IMR-90 (cell line): Measurements from ENCODE around the gene IL1B. TPM values are rescaled to one million over a fixed set of nuclear protein-coding genes. Genes with fewer than 3 reads are reported as not detected.
A peak's percentile ranks its signal among the peaks of the same experiment; 100 is the strongest.

Source experiments
- ATAC-seq: fragments of 200-7000 bp; cut with Tn5 transposase; 2 replicates; pipeline ENCODE4 v1.9.1; 2020; ENCODE audit warnings: low read depth, mild to moderate bottlenecking, moderate library complexity
- BruUV-seq: library from RNA; stranded (reverse); fragments of 400-500 nt; replicated peaks from 2 replicates; lab custom pipeline; 2021; lab: Mats Ljungman, UMichigan
- CTCF ChIA-PET: fragments of 300-600 bp; formaldehyde crosslinking; extraction: SDS; loops from one replicate; lab custom pipeline; 2021; ENCODE audit warnings: antibody characterized with exemption; lab: Yijun Ruan, JAX
- POLR2A ChIA-PET: fragments of 300-600 bp; sonication (Branson Sonifier 250); formaldehyde crosslinking; loops from one replicate; lab custom pipeline; 2022; ENCODE audit warnings: antibody characterized with exemption; ENCODE audit not compliant: unreplicated experiment; lab: Charles Lee
- DNase-seq: peaks from one replicate; pipeline ENCODE4 v3.0.0; 2013
- H2AFZ ChIP-seq: replicated peaks from 2 replicates; pipeline ENCODE3; 2013; ENCODE audit warnings: low read length, mild to moderate bottlenecking; ENCODE audit not compliant: poor library complexity
- H2AK5ac ChIP-seq: 2 replicates; pipeline ENCODE4 v1.6.1; 2013; ENCODE audit warnings: low read depth, low read length, inconsistent platforms
- H2AK9ac ChIP-seq: replicated peaks from 2 replicates; pipeline ENCODE3; 2013; ENCODE audit warnings: mild to moderate bottlenecking, low read depth, low read length, moderate library complexity; ENCODE audit not compliant: poor library complexity
- H2BK120ac ChIP-seq: 2 replicates; pipeline ENCODE4 v1.6.1; 2013; ENCODE audit warnings: low read depth, low read length, inconsistent platforms
- H2BK15ac ChIP-seq: 3 replicates; pipeline ENCODE4 v1.6.1; 2013; ENCODE audit warnings: low read depth, low read length, inconsistent platforms
- H2BK20ac ChIP-seq: 2 replicates; pipeline ENCODE4 v1.6.1; 2013; ENCODE audit warnings: low read depth, mild to moderate bottlenecking, inconsistent platforms, low read length, moderate library complexity
- H2BK5ac ChIP-seq: 2 replicates; pipeline ENCODE4 v1.6.1; 2013; ENCODE audit warnings: mild to moderate bottlenecking, low read depth, low read length, inconsistent platforms; ENCODE audit not compliant: poor library complexity, severe bottlenecking
- H3K14ac ChIP-seq: replicated peaks from 2 replicates; pipeline ENCODE4 v1.6.1; 2013; ENCODE audit warnings: low read depth, low read length, inconsistent platforms
- H3K18ac ChIP-seq: 2 replicates; pipeline ENCODE4 v1.6.1; 2013; ENCODE audit warnings: low read depth, low read length, control low read depth
- H3K23ac ChIP-seq: 2 replicates; pipeline ENCODE4 v1.6.1; 2013; ENCODE audit warnings: low read depth, low read length, inconsistent platforms
- H3K27ac ChIP-seq: 2 replicates; pipeline ENCODE4 v1.5.1; 2013; ENCODE audit warnings: mild to moderate bottlenecking, control low read depth, low read length; ENCODE audit not compliant: insufficient read depth
- H3K27me3 ChIP-seq: 2 replicates; pipeline ENCODE4 v1.6.1; 2013; ENCODE audit warnings: low read length; ENCODE audit not compliant: control insufficient read depth, insufficient read depth
- H3K36me3 ChIP-seq: 2 replicates; pipeline ENCODE4 v1.6.1; 2013; ENCODE audit warnings: low read length, mixed read lengths; ENCODE audit not compliant: control insufficient read depth, insufficient read depth
- H3K4ac ChIP-seq: 2 replicates; pipeline ENCODE4 v1.6.1; 2013; ENCODE audit warnings: low read depth, low read length, inconsistent platforms
- H3K4me1 ChIP-seq: 2 replicates; pipeline ENCODE4 v1.6.1; 2013; ENCODE audit warnings: low read length, mixed read lengths; ENCODE audit not compliant: control insufficient read depth, insufficient read depth
- H3K4me2 ChIP-seq: 2 replicates; pipeline ENCODE4 v1.6.1; 2013; ENCODE audit warnings: low read depth, mild to moderate bottlenecking, control low read depth, low read length, moderate library complexity
- H3K4me3 ChIP-seq: 2 replicates; pipeline ENCODE4 v1.5.1; 2013; ENCODE audit warnings: low read depth, mild to moderate bottlenecking, control low read depth, low read length, moderate library complexity; ENCODE audit not compliant: insufficient read depth
- H3K56ac ChIP-seq: 2 replicates; pipeline ENCODE4 v1.6.1; 2013; ENCODE audit warnings: low read length, inconsistent platforms; ENCODE audit not compliant: insufficient read depth; ENCODE audit errors: extremely low read depth
- H3K79me1 ChIP-seq, 2 experiments: 2 replicates each; pipeline ENCODE4 v1.6.1; 2013; ENCODE audit warnings: low read length in 2 of 2, inconsistent platforms in 1 of 2, low read depth in 1 of 2
- H3K9ac ChIP-seq: 2 replicates; pipeline ENCODE4 v1.6.1; 2013; ENCODE audit warnings: low read depth, low read length, control low read depth
- H3K9me1 ChIP-seq: 2 replicates; pipeline ENCODE4 v1.6.1; 2013; ENCODE audit warnings: low read length, inconsistent platforms; ENCODE audit not compliant: insufficient read depth
- H3K9me3 ChIP-seq: 2 replicates; pipeline ENCODE4 v1.6.1; 2013; ENCODE audit warnings: low read length; ENCODE audit not compliant: control insufficient read depth, insufficient read depth
- H4K20me1 ChIP-seq: 2 replicates; pipeline ENCODE4 v1.6.1; 2013; ENCODE audit warnings: low read length, inconsistent platforms; ENCODE audit not compliant: insufficient read depth
- H4K5ac ChIP-seq: 2 replicates; pipeline ENCODE4 v1.6.1; 2013; ENCODE audit warnings: mild to moderate bottlenecking, low read depth, low read length, control low read depth
- H4K8ac ChIP-seq, 2 experiments: 2 replicates each; pipeline ENCODE4 v1.6.1; 2013; ENCODE audit warnings: low read depth in 2 of 2, low read length in 2 of 2, control low read depth in 1 of 2, inconsistent platforms in 1 of 2
- H4K91ac ChIP-seq: 2 replicates; pipeline ENCODE4 v1.6.1; 2013; ENCODE audit warnings: low read depth, low read length, inconsistent platforms; ENCODE audit not compliant: insufficient read depth
- RAD21 ChIP-seq: IDR thresholded peaks from 2 replicates; pipeline ENCODE4 v1.6.1; 2012; ENCODE audit warnings: low read length, improper control_type of control experiment
- RFX5 ChIP-seq: IDR thresholded peaks from 2 replicates; pipeline ENCODE4 v1.8.0; 2012; ENCODE audit warnings: low read depth, mild to moderate bottlenecking, low read length, moderate library complexity
- SMC3 ChIP-seq: fragments of 150-350 bp; IDR thresholded peaks from 2 replicates; pipeline ENCODE4 v1.6.1; 2016; ENCODE audit warnings: low read depth, mild to moderate bottlenecking, antibody characterized with exemption, low read length, moderate library complexity
- WGBS, 2 experiments: methylation state at CpG; one replicate each; pipeline versions ENCODE4 v1.1.5 to v1.1.7; 2013; ENCODE audit warnings: missing lambda C conversion rate in 2 of 2; ENCODE audit not compliant: insufficient read length in 1 of 2; ENCODE audit errors: extremely low coverage in 2 of 2; 5-methylcytosine and 5-hydroxymethylcytosine counted together
- dilution Hi-C: fragments of 300-500 bp; cut with HindIII; formaldehyde crosslinking; loops from one replicate; pipeline ENCODE4 v1.14.3; 2018; ENCODE audit warnings: low sequenced_read_pairs; ENCODE audit not compliant: unreplicated experiment
- in situ Hi-C: fragments of 300-500 bp; cut with MboI; formaldehyde crosslinking; loops from 3 replicates; pipeline ENCODE4 v1.14.3; 2019; ENCODE audit warnings: low sequenced_read_pairs, inconsistent platforms, mixed read lengths
- intact Hi-C: fragments of 100-400 bp; cut with micrococcal nuclease; formaldehyde crosslinking; loops from 2 replicates; pipeline ENCODE4 v1.10.0; 2022
- polyA plus RNA-seq, 3 experiments: library from polyadenylated mRNA; depleted of rRNA; stranded (reverse); fragments of >200 nt; gene quantifications; 2 replicates each; pipeline ENCODE4 v1.2.3, GENCODE V29; 2012; ENCODE audit warnings: low replicate concordance in 1 of 3
- total RNA-seq: library from RNA; depleted of rRNA; stranded (reverse); fragments of >200 nt; gene quantifications from 2 replicates; pipeline ENCODE4 v1.2.3, GENCODE V29; 2012
- TF ChIP-seq, protein P1 (sequence below): conservative IDR thresholded peaks from 2 replicates; pipeline ENCODE4 v1.5.1; 2012; ENCODE audit warnings: mild to moderate bottlenecking, low read depth, low read length, improper control_type of control experiment

IL1B gene
- total and polyA plus RNA-seq, 2 of the 4 experiments (the other 2 are of a cell fraction) = 3.0 to 4.4 TPM

DNA sequence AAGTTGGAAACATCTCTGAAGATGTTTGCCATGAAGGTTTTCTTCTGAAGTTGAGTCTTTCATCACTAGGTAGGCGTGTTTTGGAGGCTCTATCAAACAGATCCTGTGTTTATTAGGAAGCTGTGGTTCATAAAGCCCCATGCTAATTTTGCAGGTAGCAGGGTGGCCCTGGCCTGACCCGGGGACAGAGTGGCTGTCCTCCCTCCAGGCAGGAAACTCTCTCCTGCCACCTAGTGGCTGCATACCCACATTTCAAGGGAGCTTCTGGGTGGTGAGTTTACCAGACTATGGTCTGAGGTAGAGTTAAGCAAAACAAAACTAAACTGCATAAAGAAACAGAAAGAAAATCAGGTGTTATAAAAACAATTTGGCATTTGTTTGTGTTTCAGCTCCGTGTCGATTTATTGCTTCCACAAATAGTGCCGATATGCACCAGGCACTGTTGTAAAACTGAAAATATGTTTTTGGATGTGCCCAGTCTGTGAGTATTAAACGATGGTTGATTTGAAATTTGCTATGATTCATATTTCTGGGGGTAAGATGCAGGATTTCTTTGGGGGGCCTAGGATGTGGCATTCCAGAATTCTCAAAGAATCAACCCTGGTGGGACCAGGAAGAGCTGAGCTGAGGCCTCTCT lies 48.4 kb upstream of the IL1B start:
- no peak overlapping the region for H3K9ac ChIP-seq
- H3K18ac ChIP-seq = peak overlapping the region; percentile 24; the same call in 1 of the 2 replicates
- H3K79me1 ChIP-seq = peaks cover 0 to 3% of the 10 kb centered on the region in 2 experiments; a peak in 2 of 4 replicates
- no peaks in the 10 kb centered on the region for H3K9me3 ChIP-seq
- intact Hi-C loops = loop anchor here (2.0 to 5.0 kb wide), 2 partner anchors 123 to 136 kb away; partner anchors contain the start of gene CKAP2L
- H2BK20ac ChIP-seq = peak overlapping the region; percentile 46; the same call in 1 of the 2 replicates
- dilution Hi-C loops = no loop called here
- H4K20me1 ChIP-seq = no peaks in the 10 kb centered on the region
- ATAC-seq (peak; percentile 28; the same call in 1 of the 2 replicates), DNase-seq (no peak)
- H3K27ac ChIP-seq = no peak overlapping the region
- H4K91ac ChIP-seq = no peak overlapping the region; the same call in 1 of the 2 replicates
- BruUV-seq = no TSS peak
- no peak overlapping the region for H2AK5ac ChIP-seq
- no peak overlapping the region for H3K4me2 ChIP-seq
- peak overlapping the region; percentile 25; the same call in 1 of the 2 replicates for H3K14ac ChIP-seq
- WGBS, 2 experiments = 60% methylated on average over 2 of the region's 6 CpGs; no CpG with 5 or more reads in 1 of the 2 experiments
- H4K5ac ChIP-seq = peak overlapping the region; percentile 5; the same call in 1 of the 2 replicates
- H2BK5ac ChIP-seq = no peak overlapping the region
- H4K8ac ChIP-seq = peak overlapping the region in 1 of 2 experiments; percentile 1; a peak in 1 of 4 replicates
- no peaks in the 10 kb centered on the region for H3K27me3 ChIP-seq
- H3K4ac ChIP-seq = peak overlapping the region; percentile 10; the same call in 1 of the 2 replicates
- no peak overlapping the region for H3K56ac ChIP-seq
- peak overlapping the region; percentile 24 for H2AFZ ChIP-seq
- ChIA-PET CTCF (interaction anchor here (0.6 to 2.7 kb wide), 10 partner anchors 9 to 248 kb away, joined by 3 to 12 read pairs (median 4); no protein-coding TSS in a partner anchor), POLR2A (no interaction called here)
- H2BK120ac ChIP-seq = peak overlapping the region; percentile 57; the same call in 1 of the 2 replicates
- no peak overlapping the region for H3K4me3 ChIP-seq
- in situ Hi-C loops = no loop called here
- no peaks in the 10 kb centered on the region for H3K36me3 ChIP-seq
- no peak overlapping the region; the same call in 1 of the 2 replicates for H3K23ac ChIP-seq
- peaks cover 9% of the 10 kb centered on the region for H3K4me1 ChIP-seq
- TF ChIP-seq RAD21 = peak; percentile 66
- no peak for TF ChIP-seq RFX5
- TF ChIP-seq SMC3 = peak; percentile 57
- TF ChIP-seq, protein P1, sequence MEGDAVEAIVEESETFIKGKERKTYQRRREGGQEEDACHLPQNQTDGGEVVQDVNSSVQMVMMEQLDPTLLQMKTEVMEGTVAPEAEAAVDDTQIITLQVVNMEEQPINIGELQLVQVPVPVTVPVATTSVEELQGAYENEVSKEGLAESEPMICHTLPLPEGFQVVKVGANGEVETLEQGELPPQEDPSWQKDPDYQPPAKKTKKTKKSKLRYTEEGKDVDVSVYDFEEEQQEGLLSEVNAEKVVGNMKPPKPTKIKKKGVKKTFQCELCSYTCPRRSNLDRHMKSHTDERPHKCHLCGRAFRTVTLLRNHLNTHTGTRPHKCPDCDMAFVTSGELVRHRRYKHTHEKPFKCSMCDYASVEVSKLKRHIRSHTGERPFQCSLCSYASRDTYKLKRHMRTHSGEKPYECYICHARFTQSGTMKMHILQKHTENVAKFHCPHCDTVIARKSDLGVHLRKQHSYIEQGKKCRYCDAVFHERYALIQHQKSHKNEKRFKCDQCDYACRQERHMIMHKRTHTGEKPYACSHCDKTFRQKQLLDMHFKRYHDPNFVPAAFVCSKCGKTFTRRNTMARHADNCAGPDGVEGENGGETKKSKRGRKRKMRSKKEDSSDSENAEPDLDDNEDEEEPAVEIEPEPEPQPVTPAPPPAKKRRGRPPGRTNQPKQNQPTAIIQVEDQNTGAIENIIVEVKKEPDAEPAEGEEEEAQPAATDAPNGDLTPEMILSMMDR = peak; percentile 63
- peak overlapping the region; percentile 44; the same call in 2 of the 3 replicates for H2BK15ac ChIP-seq
- H3K9me1 ChIP-seq = peaks cover 17% of the 10 kb centered on the region
- no peak overlapping the region for H2AK9ac ChIP-seq
